Neural progenitor cell (in vitro differentiated cells): ENCODE results near the gene IQSEC1.

Experiments
- CTCF ChIP-seq: fragments of 200-600 bp; sonication (generic); IDR thresholded peaks from 2 replicates; pipeline ENCODE4 v1.5.1; 2017; ENCODE audit warnings: antibody characterized with exemption, mild to moderate bottlenecking
- EZH2phosphoT487 ChIP-seq: fragments of 200-600 bp; sonication (generic); IDR thresholded peaks from 2 replicates; pipeline ENCODE4 v1.6.1; 2017; ENCODE audit warnings: antibody characterized with exemption

GRCh38 chr3:13069495-13069894, 3.7 kb downstream of the IQSEC1 start:
- no peak for TF ChIP-seq CTCF
- no peak for TF ChIP-seq EZH2phosphoT487
